Suppressor macrophage treated with lipopolysaccharide for 1 hour (primary cell): Measurements from ENCODE around the gene MALSU1.
"Not testable (repeated sequence)": the region's sequence is repeated elsewhere in the genome, so short reads cannot be mapped to it uniquely, and the experiment has no call there.

Source experiments
- DNase-seq, 3 donors: peaks; one replicate each; pipeline ENCODE4 v3.0.0-alpha.2; 2020 to 2022

MALSU1 gene

DNA sequence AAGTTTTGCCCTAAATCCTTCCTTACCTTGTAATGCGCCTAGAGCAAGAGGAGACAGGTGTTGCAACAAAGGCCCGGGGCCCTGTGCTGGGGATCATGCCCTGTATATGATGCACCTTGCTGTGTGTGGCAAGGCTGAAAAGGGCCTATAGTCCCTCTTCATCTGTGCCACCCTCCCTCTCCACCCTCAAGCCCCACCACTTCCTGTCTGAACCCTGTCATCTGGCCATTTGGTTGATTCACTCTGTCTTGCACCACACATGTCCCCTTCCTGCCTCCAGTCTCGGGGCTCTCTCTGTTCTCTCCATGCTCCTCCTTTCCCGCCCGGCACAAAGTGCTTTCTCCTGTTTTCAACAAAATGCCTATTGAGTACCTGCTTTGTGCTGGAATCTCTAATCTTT, 11.5 kb upstream of the MALSU1 start:
- DNase-seq, result peak in 2 of 3 donors; percentile 22 to 29

DNA sequence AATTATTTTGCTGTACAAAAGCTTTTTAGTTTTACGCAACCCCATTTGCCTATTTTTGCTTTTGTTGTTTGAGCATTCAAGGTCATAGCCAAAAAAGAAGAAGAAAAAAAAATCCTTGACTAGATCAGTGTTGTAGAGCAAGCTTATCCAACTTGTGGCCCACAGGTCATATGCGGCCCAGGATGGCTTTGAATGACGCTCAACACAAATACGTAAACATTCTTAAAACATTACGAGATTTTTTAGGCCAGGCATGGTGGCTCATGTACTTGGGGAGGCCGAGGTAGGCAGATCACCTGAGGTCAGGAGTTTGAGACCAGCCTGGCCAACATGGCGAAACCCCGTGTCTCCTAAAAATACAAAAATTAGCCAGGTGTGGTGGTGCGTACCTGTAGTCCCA, 8.1 kb upstream of the MALSU1 start:
- DNase-seq, result no peak

DNA sequence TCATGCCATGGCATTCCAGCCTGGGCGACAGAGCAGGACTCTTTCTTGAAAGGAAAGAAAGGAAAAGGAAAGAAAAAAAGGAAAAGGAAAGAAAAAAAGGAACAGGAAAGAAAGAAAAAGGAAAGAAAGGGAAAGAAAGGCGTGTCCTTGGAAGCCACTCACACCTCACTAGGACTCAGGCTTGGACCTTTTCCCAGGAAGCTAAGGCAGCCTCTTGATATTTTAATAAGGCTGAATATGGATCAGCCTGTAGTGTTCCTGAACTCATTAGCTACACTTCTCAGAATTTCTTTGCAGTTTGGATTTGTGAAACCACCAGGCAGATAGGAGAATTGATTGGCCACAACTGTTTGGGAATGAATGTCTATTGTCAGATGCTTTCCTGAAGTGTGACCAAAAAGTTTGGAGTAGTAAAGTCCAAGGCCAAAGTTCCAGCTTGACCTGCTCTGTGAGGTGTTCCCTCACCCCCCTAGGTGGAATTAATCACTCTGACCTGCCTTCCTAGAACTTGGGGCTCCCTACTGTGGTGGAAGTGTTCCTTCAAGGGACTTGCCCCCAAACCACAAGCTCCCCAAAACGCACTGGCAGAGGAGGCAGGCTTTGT, 7.1 kb upstream of the MALSU1 start:
- DNase-seq, result no peak

DNA sequence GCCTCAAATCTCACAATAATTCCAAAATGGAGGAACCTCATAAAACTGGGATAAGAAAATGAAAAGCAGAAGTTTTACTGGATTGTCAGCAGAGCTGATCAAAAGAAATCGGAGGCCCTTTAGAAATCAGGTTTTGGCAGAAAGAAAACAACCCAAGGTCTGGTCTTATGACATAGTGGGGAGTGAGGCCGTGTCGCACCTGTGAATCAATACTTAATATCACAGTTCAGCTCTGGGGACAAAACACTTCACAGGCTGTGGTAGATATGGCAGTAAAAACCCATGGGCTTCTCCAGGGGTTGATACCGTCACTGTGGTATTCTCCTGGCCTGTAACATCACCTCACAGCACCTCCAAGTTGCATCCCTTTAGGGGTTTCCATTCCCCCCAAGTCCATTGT, 6.5 kb upstream of the MALSU1 start:
- no peak for DNase-seq

DNA sequence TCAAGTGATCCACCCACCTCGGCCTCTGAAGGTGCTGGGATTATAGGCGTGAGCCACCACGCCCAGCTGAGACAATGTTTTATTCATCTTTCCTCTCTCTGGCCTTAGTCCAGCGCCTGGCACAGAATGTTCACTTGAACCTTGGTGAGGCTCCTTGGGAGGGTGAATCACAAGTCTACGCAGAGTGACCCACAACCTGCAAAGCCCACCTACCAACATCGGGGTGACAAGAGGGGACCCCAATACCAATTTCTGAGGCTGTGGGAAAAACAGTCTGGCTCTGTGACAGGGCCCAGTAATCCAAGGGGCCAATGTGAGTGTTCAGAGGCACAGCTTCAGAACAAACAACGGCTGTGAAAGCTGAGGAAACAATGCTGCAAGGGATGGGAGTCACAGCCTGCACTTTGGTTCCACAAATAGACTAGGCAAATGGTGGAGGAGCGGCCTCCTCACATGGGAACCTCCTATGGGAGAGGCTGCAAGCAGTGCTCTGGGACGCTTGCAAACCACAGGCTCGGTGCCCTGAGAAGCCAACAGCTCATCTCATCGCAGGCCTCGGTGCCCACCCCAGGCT, 5.6 kb upstream of the MALSU1 start:
- DNase-seq, result no peak

DNA sequence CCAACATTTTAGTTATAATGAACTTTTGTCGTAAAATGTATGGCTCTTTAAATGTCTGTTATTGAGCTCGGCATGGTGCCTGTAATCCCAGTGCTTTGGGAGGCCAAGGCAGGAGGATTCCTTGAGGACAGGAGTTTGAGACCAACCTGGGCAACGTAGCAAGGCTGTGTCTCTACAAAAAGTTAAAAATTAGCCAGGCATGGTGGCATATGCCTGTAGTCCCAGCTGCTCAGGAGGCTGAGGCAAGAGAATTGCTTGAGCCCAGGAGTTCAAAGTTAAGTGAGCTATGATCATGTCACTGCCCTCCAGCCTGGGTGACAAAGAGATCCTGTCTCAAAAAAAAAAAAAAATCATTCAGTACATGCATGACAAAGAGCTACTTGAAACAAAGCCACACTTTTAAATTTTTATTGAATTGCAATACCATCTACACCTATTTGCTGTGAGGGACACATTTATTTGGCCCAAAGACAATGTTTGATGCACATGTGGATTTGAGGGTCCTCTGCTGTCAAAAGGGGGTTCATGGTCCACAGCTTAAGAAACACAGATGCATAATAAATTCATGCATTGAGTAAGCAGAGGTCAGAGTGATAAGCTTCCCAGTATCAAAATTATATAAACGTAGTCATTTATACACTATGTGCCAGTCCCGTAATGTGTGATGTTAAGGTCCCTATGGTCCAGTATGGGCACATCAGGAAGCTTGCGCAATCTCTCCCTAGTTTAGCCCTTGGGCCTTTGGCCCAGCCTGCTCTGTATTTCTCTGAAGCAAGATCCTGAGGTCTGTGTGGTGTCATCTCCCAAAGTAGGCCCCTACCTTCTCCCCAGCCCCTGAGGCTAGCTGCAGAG, 4.4 kb upstream of the MALSU1 start:
- no peak for DNase-seq

DNA sequence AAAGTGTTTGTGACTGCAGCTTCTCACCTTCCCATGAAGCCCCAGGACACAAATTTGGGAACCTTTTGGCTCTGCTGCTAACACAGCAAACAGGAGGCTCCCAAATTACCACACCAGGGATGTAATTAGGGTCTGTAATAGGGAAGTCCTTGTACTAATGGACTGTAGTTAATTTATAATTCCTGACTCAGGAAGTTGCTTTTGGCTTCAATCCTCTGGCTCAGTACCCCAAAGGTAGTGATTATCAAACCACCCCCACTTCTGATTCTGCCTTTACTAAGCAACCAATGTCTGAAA, 3.8 kb upstream of the MALSU1 start:
- DNase-seq, result no peak

DNA sequence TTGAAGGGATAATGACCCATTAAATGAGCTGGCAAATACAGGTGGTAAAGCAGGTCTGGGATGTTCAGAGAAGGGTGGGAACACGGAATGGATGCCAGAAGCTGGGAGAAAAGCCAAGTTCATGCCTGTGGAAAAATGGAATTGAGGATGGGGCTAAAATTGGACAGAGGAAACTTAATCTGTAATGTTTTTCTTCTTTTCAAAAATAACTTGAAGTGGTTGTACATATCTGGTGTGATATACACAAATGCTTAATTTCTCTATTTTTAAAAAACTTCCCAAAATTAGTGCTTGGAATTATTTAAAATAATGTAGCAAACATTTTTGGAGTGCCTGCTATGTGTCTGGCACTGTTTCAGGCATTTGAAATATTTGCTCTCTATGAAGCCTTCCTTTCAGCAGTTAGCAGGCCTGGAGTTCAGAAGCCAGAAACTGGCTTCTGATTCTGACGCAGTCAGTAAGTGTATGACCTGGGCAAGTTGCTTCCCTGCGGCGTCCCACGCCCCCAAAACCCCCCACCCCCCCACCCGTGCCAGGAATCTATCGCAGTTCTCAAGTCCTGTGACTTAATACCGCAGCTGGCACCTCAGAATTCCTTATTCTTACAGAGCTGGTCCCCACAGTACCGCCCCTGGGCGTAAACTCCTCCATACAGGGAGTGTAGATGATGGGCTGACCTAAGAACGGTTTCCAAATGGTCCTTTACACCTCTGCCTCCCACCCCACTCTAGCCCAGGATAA, 828 bp upstream of the MALSU1 start:
- no peak for DNase-seq

DNA sequence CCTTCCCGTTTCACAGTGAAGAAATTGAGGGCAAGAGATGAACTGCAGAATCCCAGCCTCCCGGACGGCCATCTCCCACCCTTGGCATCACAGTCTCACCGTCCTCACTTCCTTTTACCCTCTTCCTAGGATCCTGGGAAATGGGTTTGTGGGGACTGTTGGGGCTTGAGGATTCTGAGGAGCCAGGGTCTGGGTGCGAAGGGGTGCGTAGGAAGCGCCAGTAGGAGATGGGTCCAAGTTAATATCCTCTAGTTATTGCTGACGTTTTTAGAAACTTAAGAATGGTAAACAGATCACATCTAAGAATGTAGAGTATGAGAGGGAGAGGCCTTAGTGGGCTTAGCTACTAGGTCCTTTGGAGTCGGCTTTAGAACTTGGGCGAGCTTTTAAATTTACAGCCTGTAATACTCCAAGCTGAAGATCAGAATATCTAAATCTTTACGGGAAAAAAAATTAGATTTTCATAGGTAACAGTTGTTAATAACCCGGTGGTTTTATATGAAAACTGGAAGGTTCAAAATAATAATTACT, 696 bp downstream of the MALSU1 start:
- DNase-seq, result peak in 1 of 3 donors; percentile 43

DNA sequence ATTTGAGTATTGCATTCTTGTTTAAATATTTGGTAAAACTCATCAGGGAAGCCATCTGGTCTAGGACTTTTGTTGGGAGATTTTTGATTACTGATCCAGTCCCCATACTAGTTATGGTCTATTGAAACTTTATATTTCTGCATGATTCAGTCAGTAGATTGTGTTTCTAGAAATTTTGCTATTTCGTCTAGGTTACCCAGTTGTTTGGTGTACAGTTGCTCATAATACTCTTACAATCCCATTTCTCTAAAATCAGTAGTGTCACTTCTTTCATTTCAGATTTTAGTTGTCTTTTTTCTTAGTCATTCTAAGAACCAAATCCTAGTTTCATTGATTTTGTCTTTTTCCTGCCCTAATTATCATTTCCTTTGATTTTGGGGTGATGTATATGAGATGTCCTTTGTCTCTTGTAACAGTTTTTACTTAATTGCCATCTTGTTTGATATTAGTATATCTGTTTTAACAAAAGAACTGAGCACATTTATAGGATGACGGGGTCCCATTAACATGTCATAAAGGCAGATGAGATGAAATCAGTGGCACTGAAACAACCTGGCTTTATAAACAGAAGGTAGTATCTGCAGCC, 7.9 kb downstream of the MALSU1 start:
- no peak for DNase-seq

DNA sequence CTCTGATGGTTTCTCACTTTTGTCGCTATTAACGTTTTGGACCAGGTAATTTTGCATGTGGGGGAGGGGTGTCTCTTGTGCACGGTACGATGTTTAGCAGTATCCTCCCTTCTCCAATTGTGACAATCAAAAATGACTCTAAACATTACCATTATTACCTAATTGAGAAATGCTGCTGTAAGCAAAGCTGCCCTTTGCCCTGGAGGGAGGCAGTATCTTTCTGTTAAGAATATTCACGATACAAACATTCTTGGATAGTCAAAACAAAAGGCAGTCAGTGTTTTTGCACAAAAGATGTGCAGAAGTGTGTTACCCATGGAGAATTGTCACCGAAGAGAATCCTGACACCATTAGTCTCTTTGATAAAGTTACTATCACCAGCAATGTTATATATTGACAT, 9.6 kb downstream of the MALSU1 start:
- DNase-seq, result no peak

DNA sequence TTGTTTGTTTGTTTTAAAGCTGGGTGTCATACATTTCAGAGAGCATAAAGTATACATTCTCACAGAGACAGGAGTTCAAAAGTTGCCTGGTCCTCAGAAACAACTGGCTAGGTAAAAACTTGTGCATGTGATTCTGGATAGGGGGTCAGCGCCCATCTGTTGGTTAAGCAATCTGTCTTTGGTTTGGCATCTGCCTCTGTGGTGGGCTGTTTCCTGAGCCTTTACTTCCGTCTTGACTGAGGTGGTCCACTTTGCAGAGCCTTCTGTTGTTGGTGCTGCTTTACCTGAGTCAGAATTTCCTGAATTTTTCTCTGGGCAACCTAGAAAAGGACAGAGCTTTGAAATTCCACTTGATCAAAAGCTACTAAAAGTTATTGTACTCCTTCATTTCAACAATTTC, 13.0 kb downstream of the MALSU1 start:
- DNase-seq, result not testable (repeated sequence)

DNA sequence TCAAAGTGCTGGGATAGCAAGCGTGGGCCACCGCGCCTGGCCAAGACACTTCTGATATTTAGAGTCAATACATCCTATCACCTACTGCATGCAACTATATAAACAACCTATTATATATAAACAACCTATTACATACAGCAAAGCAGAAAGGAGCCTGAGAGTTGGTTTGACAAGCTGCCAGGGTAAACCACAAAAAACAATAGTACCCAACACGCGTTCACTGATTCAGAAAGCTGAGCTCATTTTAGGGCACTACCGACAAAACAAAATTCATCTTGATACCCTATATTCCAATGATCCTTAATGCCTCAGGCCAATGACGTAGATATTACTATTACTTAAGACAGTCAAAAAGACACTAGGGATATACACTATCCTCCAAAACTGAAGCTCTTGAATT, 16.2 kb downstream of the MALSU1 start:
- no peak for DNase-seq

DNA sequence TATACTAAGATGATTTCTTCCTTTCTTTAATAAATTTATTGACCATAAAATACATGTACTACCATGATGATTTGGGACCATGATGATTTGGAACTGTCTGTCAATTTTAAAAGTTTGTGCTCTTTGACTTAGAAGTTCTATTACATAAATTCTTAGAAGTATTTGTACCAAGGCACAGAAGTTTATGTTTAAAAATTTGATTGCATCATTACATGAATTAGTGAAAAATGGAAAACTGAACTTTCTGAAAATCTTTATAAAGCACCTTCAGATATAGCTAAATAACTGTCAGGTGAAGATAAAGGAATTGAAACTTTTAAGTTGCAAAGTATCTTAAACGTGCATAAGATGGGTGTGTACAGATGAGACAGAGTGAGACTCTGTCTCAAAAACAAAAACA, 32.0 kb downstream of the MALSU1 start:
- no peak for DNase-seq

DNA sequence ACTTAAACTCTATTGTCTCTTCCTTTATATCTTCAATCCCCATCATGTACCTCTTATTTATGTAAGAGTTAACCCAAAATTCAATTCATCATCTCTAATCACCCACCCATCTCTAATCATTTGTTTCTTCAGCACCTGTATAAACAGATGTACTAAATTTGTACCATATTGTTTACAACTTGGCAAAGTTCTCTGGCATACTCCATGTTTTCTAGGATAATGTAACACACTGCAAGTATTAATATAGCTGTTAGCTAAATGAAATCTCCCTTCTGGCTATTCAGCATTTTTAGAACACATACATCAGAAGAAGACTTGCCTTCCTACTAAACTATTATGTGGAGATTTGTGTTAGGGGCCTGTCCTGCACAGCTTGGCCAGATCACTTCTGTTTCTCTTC, 33.1 kb downstream of the MALSU1 start:
- DNase-seq, result no peak

DNA sequence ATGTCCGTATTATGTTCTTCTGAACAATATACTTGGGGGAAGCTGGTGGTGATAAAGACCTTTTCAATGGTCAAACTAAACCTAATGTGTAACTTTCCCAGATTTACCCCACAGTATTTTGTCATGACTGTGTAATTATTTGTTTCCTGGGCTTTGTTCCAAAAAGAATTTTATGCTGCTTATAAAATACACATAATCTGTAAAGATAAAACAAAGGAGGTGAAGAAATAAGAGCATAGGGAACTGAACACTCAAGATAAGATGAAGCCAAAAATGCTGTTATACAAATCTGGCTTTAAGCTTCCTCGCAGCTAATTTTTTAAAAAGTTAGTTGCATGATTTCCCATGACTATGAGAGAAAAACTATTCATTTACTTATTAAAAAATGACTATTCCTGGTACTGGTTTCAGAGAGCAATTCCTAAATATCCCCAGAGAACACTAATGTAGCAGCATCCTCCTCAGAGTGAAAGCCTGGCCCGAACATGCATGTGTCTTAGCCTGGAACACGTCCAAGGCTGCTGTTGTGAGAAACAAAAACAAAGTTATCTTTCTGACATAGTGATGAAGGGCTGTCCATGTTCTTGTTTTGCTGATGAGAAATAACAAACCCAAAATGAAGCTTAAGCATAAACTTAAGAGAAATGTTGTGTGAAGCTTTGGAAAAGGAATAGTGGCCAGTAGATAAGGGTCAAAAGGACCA, 33.9 kb downstream of the MALSU1 start:
- DNase-seq, result no peak

DNA sequence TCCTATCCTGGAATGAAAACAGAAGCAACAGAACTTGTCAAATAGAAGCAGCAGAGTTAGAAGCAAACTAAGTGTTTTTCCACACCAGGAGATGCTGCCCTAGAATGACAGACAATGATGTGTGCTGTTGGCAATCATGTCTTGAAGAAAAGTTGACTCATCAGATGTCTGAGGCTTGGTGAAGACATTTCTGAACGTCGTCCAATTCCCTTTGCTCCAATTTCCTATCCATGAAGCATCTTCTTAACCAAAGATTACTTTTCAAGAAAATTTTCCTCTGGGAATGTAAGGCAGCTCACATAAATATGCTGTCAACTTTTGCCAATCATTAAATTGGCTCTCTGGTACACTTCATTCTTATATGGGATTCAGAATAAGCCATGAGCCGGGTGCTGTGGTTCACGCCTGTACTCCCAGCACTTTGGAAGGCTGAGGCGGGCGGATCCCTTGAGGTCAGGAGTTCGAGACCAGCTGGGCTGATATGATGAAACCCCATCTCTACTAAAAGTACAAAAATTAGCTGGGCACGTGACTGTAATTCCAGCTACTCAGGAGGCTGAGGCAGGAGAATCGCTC, 34.6 kb downstream of the MALSU1 start:
- DNase-seq, result no peak

DNA sequence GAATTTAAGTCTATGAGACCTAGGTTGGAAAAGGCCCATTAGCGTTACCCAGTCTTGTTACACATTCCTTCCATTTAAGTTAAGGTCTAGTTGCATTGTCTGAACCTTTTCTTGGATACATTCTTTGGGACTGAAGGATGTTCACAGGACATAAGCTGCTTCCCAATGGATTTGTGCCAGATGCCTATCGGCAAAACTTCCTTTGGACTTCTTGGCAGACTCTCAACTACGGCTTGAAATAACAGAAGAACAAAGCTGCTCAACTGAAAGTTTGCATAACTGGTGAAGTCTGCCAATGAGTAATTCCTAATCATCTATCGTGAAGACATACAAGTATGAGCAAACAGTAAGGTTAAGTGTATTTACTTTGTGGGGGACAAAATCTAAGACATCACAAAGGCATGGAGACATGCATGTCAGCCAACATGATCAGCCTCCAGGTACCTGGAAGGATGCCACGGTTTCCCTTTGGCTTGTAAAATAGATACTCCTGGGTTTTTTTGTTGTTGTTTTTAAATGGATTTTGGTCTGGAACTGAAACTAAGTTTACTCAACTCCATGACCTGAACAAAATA, 35.4 kb downstream of the MALSU1 start:
- DNase-seq, result no peak

DNA sequence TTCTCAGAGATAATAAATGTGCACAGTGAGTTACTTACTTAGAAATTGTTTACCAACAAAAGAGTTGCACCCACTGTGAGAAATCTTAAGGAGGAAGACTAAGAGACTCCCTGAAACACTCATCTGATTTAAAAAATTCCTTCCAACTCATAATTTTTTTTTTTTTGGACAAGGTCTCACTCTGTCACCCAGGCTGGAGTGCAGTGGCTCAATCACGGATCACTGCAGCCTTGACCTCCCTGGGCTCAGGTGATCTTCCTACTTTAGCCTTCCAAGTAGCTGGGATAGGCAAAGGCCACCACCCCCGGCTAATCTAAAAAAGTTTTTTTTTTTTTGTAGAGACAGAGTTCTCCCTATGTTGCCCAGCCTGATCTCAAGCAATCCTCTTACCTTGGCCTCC, 36.0 kb downstream of the MALSU1 start:
- no peak for DNase-seq

DNA sequence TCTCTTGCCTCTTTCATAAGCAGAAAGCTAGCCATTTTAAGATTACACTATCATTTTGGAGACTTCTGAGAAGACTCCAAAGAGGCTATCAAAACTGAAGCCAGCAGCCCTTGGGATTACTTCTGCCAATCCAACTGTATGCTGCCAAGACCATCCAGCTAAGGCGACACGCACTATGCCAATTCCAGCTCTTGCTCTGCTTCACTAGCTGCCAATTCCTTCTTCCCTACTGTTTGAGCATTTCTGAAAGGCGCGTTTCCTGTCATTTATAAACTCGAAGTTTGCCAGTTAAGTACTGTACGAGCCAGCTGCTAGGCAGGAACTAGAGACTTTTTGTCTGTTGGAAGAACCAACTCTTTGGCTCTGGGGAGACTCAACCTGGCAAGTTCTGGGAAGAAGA, 36.5 kb downstream of the MALSU1 start:
- DNase-seq, result peak in 1 of 3 donors; percentile 18

DNA sequence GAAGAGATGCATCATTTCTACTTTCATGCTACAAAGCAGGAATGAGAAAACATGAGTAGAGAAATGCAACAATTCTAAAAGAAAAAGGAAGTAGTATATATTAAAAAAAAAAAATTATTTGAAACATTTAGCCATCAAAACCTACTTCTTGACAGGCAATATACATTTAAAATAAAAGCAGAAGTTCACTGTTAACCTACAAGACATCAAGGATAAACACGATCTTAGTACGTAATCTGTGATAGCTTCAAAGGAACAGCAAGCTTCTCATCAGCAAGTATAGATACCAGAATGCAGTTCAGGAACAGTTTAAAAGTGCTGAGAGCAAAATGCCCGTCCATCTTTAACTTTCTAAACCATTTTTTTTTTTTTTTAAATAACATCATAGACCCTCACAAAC, 36.9 kb downstream of the MALSU1 start:
- DNase-seq, result peak in 1 of 3 donors; percentile 11

DNA sequence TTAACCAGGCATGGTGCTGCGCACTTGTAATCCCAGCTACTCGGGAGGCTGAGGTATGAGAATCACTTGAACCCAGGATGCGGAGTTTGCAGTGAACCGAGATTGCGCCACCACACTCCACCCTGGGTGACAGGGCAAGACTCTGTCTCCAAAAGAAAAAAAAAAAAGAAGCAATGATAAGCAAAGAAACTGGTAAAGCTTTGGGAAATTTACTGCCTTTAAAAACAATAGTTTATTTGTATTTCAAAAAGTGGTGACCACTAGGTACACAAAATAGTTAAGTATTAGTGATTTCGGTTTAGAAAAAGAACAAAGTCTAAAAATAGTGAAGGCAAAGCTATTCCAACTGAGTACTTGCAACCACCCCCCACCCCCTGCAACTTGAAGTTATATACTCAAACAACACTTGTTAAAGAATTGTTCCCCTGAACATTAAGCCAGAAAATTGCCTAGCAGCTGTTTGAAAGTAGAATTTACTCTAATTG, 37.7 kb downstream of the MALSU1 start:
- DNase-seq, result no peak
